GM21367 (cell line): Measurements from ENCODE around the gene SLC9A9.
"Not testable (repeated sequence)": the region's sequence is repeated elsewhere in the genome, so short reads cannot be mapped to it uniquely, and the experiment has no call there.

Experiments
- ATAC-seq: cut with Tn5 transposase; IDR thresholded peaks from one replicate; pipeline ENCODE4 v1.9.1; 2021; ENCODE audit not compliant: unreplicated experiment

SLC9A9 gene

DNA sequence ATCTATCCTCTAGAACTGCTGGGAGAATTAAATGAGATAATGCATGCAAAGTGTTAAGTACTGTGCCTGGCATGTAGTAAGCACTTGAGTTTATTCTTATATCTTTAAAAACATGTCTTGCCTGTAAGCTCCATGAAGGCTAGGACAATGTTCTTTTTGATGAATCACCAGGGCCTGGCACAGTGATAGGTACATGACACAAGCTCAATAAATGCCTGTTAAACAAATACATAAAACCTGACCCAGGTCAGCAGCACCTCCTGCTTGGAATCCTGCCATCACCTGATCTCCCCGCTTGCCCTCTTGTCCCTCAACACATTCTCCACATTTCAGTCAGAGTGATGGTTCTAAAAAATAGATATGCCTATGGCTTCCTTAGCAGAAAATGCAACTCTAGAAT is 541.9 kb downstream of the SLC9A9 start:
- no peak for ATAC-seq

GRCh38 chr3:143302638-143303171 is 545.6 kb downstream of the SLC9A9 start:
- no peak for ATAC-seq

DNA sequence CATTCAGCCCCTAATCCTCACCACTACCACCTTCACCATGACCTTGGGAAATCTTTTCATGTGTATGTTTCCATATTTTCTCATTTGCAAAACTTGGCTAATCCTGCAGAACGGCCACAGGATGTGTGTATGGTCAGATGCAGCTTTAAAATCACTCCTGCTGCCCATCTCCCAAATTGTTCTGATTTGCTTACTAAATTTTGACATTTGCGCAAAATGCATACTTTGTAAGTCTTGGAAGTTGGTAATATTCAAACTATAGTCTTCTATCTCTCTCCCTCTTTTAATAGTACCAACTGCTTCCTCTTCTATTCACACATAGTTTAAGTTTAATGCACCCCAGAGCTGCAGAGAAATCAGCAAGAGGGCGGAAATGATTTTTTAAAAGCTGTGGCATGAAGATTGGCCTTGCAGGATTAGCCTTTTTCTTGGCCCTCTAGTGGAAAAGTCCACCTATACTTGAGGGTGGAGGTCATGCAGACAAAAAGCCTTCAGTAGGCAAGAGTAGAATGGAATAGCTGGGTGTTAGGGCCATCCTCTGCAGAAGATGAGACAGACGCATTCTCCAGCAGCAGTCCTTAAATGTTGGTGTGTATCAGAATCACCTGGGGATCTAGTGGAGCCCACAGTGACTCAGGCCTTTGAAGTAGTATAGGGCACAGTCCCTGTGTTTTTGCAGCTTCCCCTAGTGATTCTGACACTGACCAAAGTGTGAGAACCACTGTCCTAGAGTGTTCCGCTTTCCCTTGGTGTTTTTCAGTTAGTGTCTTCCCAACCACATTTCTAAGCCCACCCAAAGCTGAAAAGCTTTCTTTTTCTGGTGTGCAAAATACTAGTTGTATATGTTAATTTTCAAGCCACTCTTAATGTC is 547.0 kb downstream of the SLC9A9 start:
- ATAC-seq: no peak

DNA sequence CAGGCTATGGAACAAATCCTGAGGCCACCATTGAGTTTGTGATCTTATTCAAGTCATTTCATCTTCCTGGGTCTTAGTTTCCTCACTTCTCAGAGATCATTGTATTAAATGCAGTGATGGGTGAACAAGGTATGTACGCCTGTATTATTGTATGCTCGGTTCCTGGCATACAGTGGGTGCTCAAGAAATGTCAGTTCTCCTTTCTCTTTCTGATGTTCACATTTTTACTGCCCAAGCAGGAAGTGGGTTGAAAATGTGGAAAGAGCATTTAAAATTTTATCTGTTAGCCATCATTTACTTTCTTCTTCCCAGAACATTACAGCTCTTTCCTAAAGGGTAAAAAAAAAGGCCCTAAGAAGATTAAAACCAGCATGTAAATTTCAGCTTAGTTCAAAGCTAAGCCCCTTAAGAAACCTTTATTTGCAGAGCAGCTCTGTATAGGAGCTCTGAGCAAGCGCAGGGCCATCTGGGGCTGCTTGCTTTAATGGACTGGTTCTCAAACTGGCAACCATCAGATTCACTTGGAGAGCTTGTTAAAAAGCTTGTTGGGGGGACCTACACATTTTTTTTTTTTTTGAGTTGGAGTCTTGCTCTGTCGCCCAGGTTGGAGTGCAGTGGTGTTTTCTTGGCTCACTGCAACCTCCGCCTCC is 549.3 kb downstream of the SLC9A9 start:
- ATAC-seq: no peak

DNA sequence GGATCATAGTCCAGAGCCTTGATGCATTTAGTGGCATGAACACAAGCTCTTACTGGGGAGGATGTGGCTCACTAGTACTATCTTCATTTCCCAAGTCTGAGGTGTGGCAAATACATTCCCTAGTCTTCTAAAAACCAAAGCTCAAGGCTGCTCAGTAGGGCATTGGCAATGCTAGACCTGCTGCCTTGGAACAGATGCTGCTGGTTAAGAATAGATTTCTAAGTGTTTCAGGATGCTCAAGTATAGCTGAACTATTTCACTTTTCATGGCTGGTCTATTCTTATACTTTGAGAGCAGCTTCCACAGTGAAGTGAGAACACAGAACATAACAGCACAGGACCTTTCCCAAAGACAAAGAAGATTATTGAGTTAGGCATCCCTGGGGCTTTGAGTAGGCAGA is 549.9 kb downstream of the SLC9A9 start:
- ATAC-seq: no peak

- no peak for ATAC-seq
These were observed 552.8 kb downstream of the SLC9A9 start for GRCh38 chr3:143295201-143296080.

GRCh38 chr3:143294188-143294587 is 554.1 kb downstream of the SLC9A9 start:
- ATAC-seq: peak; percentile 44

GRCh38 chr3:143291836-143292447 is 556.3 kb downstream of the SLC9A9 start:
- ATAC-seq: no peak

DNA sequence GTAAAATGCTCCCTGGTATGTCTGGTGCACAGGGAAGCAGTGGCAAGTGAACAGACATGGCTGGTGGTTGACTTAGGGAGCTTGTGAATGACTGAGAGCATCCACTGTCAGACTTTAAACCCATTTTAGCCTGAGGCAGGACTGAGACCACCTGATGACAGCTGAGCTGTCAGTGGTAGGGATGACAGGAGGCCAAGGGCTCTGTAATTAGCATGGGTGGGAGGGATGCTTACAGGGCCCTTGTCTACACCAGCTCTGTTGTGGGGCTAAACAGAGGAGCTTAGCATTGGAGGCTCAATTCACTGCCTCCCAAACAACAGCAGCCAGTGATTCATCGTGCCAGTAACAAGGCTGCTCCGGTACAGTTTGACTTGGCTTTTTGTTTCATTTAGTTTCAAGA is 559.3 kb downstream of the SLC9A9 start:
- ATAC-seq: no peak

GRCh38 chr3:143287403-143287802 is 560.9 kb downstream of the SLC9A9 start:
- no peak for ATAC-seq

DNA sequence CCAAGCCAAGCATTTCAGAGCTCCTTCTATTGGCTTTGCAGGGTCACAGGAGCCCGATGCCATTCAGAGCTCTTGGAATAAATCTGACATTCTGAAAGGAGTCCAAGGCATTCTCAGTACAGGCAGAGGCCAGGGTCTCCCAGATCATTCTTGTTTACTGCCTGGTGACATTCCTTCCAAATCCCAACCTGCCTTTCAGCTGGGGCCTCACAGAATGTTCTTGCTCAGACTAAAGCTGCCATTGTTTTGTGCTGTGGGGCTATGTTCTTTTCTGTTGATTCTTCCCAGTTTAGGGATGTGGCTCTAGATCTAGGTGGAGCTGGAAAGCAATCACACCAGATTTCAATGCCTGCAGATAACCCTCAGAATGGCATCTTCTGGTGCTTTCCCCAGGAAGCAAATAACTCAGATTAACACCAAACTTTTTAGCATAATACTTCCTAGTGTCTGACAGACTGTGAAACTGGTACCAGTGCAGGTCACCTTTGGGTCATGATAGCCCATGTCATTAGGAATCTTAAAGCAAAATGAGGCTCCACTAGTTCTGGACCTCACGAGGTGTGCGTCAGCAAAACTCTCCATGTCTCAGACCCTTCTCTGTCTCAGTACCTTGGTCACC is 561.8 kb downstream of the SLC9A9 start:
- no peak for ATAC-seq

DNA sequence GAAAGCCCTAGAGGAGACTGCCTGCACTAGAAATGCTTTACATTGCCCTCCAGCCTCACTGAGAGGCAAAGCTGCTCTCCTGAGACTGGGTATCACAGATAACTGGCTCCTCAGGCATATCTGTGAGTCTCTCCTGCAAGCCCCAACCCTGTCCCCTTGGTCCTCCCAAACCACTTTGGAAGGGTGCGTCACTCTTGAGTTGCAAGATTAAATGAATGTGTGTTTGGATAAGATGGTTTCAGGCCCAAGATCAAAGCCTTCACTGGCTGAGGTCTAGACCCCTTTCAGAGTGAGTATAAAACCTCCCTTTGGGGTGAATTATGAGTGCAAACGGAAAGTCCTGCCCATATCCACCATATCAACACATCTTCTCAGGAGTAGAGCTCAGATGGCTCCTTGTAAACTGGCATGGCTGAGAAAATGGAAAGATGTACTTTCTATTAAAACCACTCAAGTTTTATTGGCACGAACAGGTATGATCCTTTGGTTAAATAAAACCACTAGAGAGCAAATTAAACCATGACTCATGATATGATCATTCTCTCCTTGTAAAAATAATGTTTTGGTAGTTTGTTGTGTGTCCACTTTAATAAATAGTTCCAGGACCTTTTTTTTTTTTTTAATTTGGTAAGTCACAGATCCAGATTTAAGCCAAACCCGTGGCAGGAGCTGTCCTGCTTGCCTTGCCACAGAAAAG is 564.7 kb downstream of the SLC9A9 start:
- no peak for ATAC-seq

GRCh38 chr3:143280984-143281383 is 567.3 kb downstream of the SLC9A9 start:
- ATAC-seq: no peak

GRCh38 chr3:143279567-143279966 is 568.7 kb downstream of the SLC9A9 start:
- ATAC-seq: not testable (repeated sequence)

DNA sequence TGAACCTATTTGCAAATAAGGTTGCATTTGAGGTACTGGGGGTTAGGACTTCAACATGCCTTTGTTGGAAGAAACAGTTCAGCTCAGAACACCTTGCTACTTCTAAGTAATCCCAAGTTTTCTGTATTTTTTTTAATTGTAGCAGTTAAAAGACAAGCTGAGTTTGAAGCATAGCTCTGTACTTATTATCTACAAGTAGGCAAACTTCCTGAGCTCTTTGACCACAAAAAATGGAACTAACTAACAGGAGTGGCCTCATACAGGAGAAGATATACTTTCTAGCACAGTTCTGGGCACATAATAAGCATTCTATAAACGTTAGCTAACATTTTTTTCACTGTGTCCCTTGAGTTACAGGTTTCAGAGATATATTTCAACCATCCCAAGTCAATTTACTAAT is 569.5 kb downstream of the SLC9A9 start:
- ATAC-seq: no peak

DNA sequence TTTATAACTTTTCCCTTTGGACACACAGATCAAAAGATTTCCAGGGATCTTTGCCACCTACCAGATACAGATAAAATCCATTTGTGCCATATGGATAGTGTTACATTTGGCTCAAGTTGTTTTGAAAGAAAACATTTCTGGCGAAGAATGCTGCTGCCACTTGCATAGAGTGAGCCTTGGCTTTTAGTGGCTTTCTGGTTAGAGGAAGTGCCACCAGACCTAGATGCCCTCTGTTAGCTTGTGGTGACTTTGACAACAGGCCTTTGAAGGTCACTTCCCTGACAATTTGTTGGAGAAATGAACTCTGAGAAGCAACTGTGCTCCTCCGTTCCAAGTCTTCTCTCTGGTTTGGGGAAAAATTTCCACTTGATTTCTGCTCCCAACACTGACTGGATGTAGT is 570.7 kb downstream of the SLC9A9 start:
- no peak for ATAC-seq

- peak; percentile 76 for ATAC-seq
These were observed 571.7 kb downstream of the SLC9A9 start for GRCh38 chr3:143276592-143276991.

DNA sequence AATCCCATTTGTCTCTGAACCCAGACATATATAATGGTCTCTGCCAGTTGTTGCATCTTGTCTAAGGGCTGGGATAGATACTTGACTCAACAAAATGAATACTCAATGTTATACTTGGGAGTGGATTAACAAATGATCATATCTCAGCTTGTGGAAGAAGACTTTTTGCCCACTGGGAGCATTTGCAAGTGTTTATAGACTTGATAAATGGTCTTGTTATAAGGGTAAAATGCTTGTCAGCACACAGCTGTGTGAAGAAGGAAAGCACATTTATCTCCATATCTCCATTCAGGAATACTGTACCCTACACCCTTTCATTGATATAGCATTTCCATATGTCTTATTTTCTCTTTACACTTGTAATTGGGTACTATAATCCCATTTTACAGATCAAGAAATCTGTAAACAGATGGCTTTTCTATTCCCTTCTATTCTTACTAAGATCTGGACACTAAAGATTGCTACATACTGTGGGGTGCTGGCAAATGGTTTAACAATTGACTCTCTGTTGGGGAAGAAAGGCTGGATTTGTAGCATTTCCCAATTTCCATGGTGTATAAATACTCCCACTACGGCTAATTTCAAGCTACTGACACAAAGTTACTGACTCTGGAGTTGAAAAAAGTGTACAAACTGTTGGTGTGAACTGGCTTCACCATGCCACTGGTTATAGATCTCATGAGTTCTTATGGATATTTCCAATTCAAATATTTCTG is 574.1 kb downstream of the SLC9A9 start:
- ATAC-seq: no peak

DNA sequence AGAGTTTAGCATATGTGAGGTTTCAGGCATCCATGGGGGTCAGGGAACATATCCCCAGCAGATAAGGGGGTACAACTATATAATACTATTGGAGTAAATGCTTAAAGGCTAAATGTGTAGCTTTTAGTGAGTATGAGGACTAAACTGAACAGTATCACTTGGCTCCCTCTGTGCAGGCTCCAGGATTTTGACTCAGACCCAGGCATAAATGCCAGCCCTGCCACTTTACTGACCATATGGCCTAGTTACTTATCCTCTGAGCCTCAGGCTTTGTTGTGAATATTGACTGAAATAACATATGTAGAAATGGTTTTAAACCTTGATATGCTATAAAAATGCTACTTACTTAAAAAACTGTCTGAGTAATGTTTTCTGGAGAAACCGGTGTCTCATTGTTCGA is 577.1 kb downstream of the SLC9A9 start:
- ATAC-seq: no peak
